ENCODE results near the gene ADGRB3. TPM values are rescaled to one million over a fixed set of nuclear protein-coding genes. Genes with fewer than 3 reads are reported as not detected.
A peak's percentile ranks its signal among the peaks of the same experiment; 100 is the strongest.

ADGRB3 gene
- polyA plus RNA-seq, 3 donors = 0.04 to 0.23 (median 0.05) TPM

- no peak for TF ChIP-seq CTCF (IDR thresholded peaks at IDR 0.05)
- no peak overlapping the region for H2AFZ ChIP-seq (ENCODE audit: insufficient read depth, low read depth, low read length, poor library complexity, severe bottlenecking)
- H3K4me2 ChIP-seq (replicated peaks; ENCODE audit: extremely low read depth, low read length, poor library complexity, severe bottlenecking) = no peak overlapping the region
- Mint-ChIP-seq H3K9me3 (peaks cover 0 to 1% (median 0%) of the 10 kb centered on the region in 7 donors), H3K36me3 (no peaks in the 10 kb centered on the region), H3K27ac (no peak overlapping the region), H3K4me3 (no peak overlapping the region), H3K4me1 (peaks cover 11% of the 10 kb centered on the region), H3K27me3 (ENCODE audit: low read depth in 3 of 3) (peaks cover 0 to 1% (median 0%) of the 10 kb centered on the region in 3 donors)
- no peak for DNase-seq
- peaks cover 22 to 24% of the 10 kb centered on the region in 2 donors for H3K4me1 ChIP-seq (ENCODE audit: control insufficient read depth in 1 of 2, insufficient read depth in 2 of 2, low read length in 2 of 2)
- no peak overlapping the region for H3K27ac ChIP-seq (ENCODE audit: low read depth in 1 of 2, low read length in 2 of 2)
- H3K4me3 ChIP-seq (replicated peaks in 1 of 3; ENCODE audit: low read depth in 2 of 3, low read length in 3 of 3) = no peak overlapping the region
- H3K79me2 ChIP-seq (ENCODE audit: insufficient read depth, low read length) = no peaks in the 10 kb centered on the region
- no peaks in the 10 kb centered on the region for H3K9me3 ChIP-seq (replicated peaks in 1 of 2; ENCODE audit: control insufficient read depth in 1 of 2, insufficient read depth in 1 of 2, low read length in 2 of 2)
- H3K27me3 ChIP-seq (ENCODE audit: control insufficient read depth in 2 of 2, insufficient read depth in 2 of 2, low read length in 2 of 2) = no peaks in the 10 kb centered on the region
- intact Hi-C loops (cut with micrococcal nuclease) = no loop called here
- H3K9ac ChIP-seq (ENCODE audit: insufficient read depth, low read length, poor library complexity, severe bottlenecking) = no peak overlapping the region
- no peaks in the 10 kb centered on the region for H4K20me1 ChIP-seq (ENCODE audit: insufficient read depth, low read length)
- H3K36me3 ChIP-seq (replicated peaks in 1 of 2; ENCODE audit: control insufficient read depth in 1 of 2, insufficient read depth in 2 of 2, low read length in 2 of 2) = no peaks in the 10 kb centered on the region
These were observed 119.7 kb downstream of the ADGRB3 start for GRCh38 chr6:68754681-68755213.

- H3K4me1 ChIP-seq (ENCODE audit: control insufficient read depth in 1 of 2, insufficient read depth in 2 of 2, low read length in 2 of 2) = peaks cover 22 to 24% of the 10 kb centered on the region in 2 donors
- peak overlapping the region; percentile 43 for H3K4me2 ChIP-seq (replicated peaks; ENCODE audit: extremely low read depth, low read length, poor library complexity, severe bottlenecking)
- H3K27me3 ChIP-seq (ENCODE audit: control insufficient read depth in 2 of 2, insufficient read depth in 2 of 2, low read length in 2 of 2) = no peaks in the 10 kb centered on the region
- Mint-ChIP-seq H3K9me3 (peaks cover 0 to 1% (median 0%) of the 10 kb centered on the region in 7 donors), H3K36me3 (no peaks in the 10 kb centered on the region), H3K4me3 (no peak overlapping the region), H3K27me3 (ENCODE audit: low read depth in 3 of 3) (peaks cover 0 to 1% (median 0%) of the 10 kb centered on the region in 3 donors), H3K27ac (peak overlapping the region in 1 of 7 donors; percentile 66), H3K4me1 (peaks cover 11% of the 10 kb centered on the region)
- H3K4me3 ChIP-seq (replicated peaks in 1 of 3; ENCODE audit: low read depth in 2 of 3, low read length in 3 of 3) = peak overlapping the region in 1 of 3 experiments; percentile 18
- no CpG with 5 or more reads among the region's 5 CpGs for WGBS (ENCODE audit: insufficient coverage)
- peak overlapping the region in 1 of 2 donors; percentile 65 for H3K27ac ChIP-seq (ENCODE audit: low read depth in 1 of 2, low read length in 2 of 2)
- H3K36me3 ChIP-seq (replicated peaks in 1 of 2; ENCODE audit: control insufficient read depth in 1 of 2, insufficient read depth in 2 of 2, low read length in 2 of 2) = no peaks in the 10 kb centered on the region
- intact Hi-C loops (cut with micrococcal nuclease) = no loop called here
- H3K79me2 ChIP-seq (ENCODE audit: insufficient read depth, low read length) = no peaks in the 10 kb centered on the region
- H4K20me1 ChIP-seq (ENCODE audit: insufficient read depth, low read length) = no peaks in the 10 kb centered on the region
- TF ChIP-seq CTCF (IDR thresholded peaks at IDR 0.05) = no peak
- no peaks in the 10 kb centered on the region for H3K9me3 ChIP-seq (replicated peaks in 1 of 2; ENCODE audit: control insufficient read depth in 1 of 2, insufficient read depth in 1 of 2, low read length in 2 of 2)
- DNase-seq = peak in 2 of 3 donors; percentile 16 to 35
- no peak overlapping the region for H3K9ac ChIP-seq (ENCODE audit: insufficient read depth, low read length, poor library complexity, severe bottlenecking)
- H2AFZ ChIP-seq (ENCODE audit: insufficient read depth, low read depth, low read length, poor library complexity, severe bottlenecking) = no peak overlapping the region
These were observed 121.6 kb downstream of the ADGRB3 start for GRCh38 chr6:68756454-68757375.
